GM19372 (cell line): ENCODE results near the gene ZFYVE9.
"Not testable (repeated sequence)": the region's sequence is repeated elsewhere in the genome, so short reads cannot be mapped to it uniquely, and the experiment has no call there.

Source experiments
- ATAC-seq: cut with Tn5 transposase; IDR thresholded peaks from one replicate; pipeline ENCODE4 v1.9.1; 2021; ENCODE audit warnings: mild to moderate bottlenecking, low read depth, moderate library complexity; ENCODE audit not compliant: unreplicated experiment

The ZFYVE9 gene

GRCh38 chr1:52141513-52142219 lies at the start of gene ZFYVE9:
TSS of gene ZFYVE9 (plus strand) at chr1:52142089. CDS start at chr1:52233207, 91,118 bp downstream.
- ATAC-seq, result peak; percentile 75

GRCh38 chr1:52094300-52094699 lies 47.6 kb upstream of the ZFYVE9 start:
- not testable (repeated sequence) for ATAC-seq

- ATAC-seq, result no peak
Measured at GRCh38 chr1:52096216-52096615, 45.7 kb upstream of the ZFYVE9 start.

- ATAC-seq, result no peak
Measured at GRCh38 chr1:52098139-52098871, 43.6 kb upstream of the ZFYVE9 start.

GRCh38 chr1:52102336-52103013 lies 39.4 kb upstream of the ZFYVE9 start:
- ATAC-seq, result no peak

GRCh38 chr1:52111492-52111891 lies 30.4 kb upstream of the ZFYVE9 start:
- ATAC-seq, result no peak

GRCh38 chr1:52112489-52112888 lies 29.4 kb upstream of the ZFYVE9 start:
- ATAC-seq, result no peak

- no peak for ATAC-seq
Measured at GRCh38 chr1:52119301-52120079, 22.4 kb upstream of the ZFYVE9 start.

GRCh38 chr1:52122384-52122783 lies 19.5 kb upstream of the ZFYVE9 start:
- ATAC-seq, result no peak

- ATAC-seq, result no peak
Measured at GRCh38 chr1:52123622-52124021, 18.3 kb upstream of the ZFYVE9 start.

- ATAC-seq, result no peak
Measured at GRCh38 chr1:52125736-52126359, 16.0 kb upstream of the ZFYVE9 start.

GRCh38 chr1:52127181-52128180 lies 14.4 kb upstream of the ZFYVE9 start:
- ATAC-seq, result no peak

- no peak for ATAC-seq
Measured at GRCh38 chr1:52139817-52140540, 1.9 kb upstream of the ZFYVE9 start.

- no peak for ATAC-seq
Measured at GRCh38 chr1:52140633-52141512, 1.0 kb upstream of the ZFYVE9 start.

GRCh38 chr1:52142220-52143183 lies 613 bp downstream of the ZFYVE9 start:
- ATAC-seq, result peak; percentile 50

GRCh38 chr1:52145137-52145536 lies 3.2 kb downstream of the ZFYVE9 start:
- ATAC-seq, result no peak
